Activated T-cell treated with anti-CD3 and anti-CD28 coated beads for 24 hours (primary cell): Measurements from ENCODE around the gene HDGFL2.

ENCODE experiments used
- DNase-seq: peaks from one replicate; pipeline ENCODE4 v3.0.0-alpha.2; 2020; ENCODE audit warnings: low read depth

The HDGFL2 gene

GRCh38 chr19:4471403-4472173 is 509 bp upstream of the HDGFL2 start:
- DNase-seq, result peak; percentile 96

- no peak for DNase-seq
Observed at GRCh38 chr19:4473011-4473762, 1.1 kb downstream of the HDGFL2 start.

GRCh38 chr19:4473763-4474513 is 1.8 kb downstream of the HDGFL2 start:
- no peak for DNase-seq

GRCh38 chr19:4474514-4475022 is 2.5 kb downstream of the HDGFL2 start:
- no peak for DNase-seq

GRCh38 chr19:4477034-4477801 is 5.1 kb downstream of the HDGFL2 start:
- no peak for DNase-seq

GRCh38 chr19:4482721-4483364 is 10.7 kb downstream of the HDGFL2 start:
- no peak for DNase-seq

- no peak for DNase-seq
Observed at GRCh38 chr19:4483385-4483784, 11.3 kb downstream of the HDGFL2 start.

- DNase-seq, result no peak
Observed at GRCh38 chr19:4487572-4487971, 15.5 kb downstream of the HDGFL2 start.

GRCh38 chr19:4488496-4488895 is 16.4 kb downstream of the HDGFL2 start:
- DNase-seq, result no peak

- DNase-seq, result no peak
Observed at GRCh38 chr19:4491446-4491845, 19.3 kb downstream of the HDGFL2 start.

- no peak for DNase-seq
Observed at GRCh38 chr19:4492337-4493103, 20.4 kb downstream of the HDGFL2 start.

- DNase-seq, result no peak
Observed at GRCh38 chr19:4493104-4493928, 21.2 kb downstream of the HDGFL2 start.

GRCh38 chr19:4493929-4494690 is 22.0 kb downstream of the HDGFL2 start:
- DNase-seq, result no peak

GRCh38 chr19:4494691-4495064 is 22.6 kb downstream of the HDGFL2 start:
- no peak for DNase-seq

- DNase-seq, result no peak
Observed at GRCh38 chr19:4495471-4495870, 23.4 kb downstream of the HDGFL2 start.

- no peak for DNase-seq
Observed at GRCh38 chr19:4496304-4496703, 24.2 kb downstream of the HDGFL2 start.

GRCh38 chr19:4497770-4498389 is 25.8 kb downstream of the HDGFL2 start:
- no peak for DNase-seq

- DNase-seq, result no peak
Observed at GRCh38 chr19:4498694-4499093, 26.6 kb downstream of the HDGFL2 start.
